ENCODE results near the gene ANKRD6.

Gene ANKRD6

DNA sequence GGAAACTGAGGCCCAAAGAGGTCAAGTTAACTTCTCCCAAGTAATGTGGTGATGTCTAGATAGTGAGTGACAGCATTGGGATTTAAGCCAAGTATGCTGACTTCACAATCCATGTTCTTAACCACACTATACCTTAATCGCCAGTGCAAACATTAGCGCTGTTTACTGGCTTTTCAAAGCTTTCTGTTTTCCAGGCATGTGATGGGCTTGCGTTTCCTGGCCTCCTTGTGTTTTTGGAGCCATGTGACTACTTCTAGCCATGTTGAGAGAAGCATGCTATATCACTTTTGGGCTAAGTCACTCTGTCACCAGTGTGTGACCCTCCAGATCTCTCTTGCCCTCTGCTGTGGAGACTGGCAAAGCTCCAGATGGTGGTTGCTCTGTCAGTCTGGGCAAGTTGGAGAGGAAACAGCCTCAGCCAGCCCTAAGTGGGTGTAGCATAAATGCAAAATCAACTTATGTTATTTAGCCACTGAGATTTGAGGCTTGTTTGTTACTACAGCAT, 76.9 kb downstream of the ANKRD6 start:
- no peak for DNase-seq (ENCODE audit: low read depth)

DNA sequence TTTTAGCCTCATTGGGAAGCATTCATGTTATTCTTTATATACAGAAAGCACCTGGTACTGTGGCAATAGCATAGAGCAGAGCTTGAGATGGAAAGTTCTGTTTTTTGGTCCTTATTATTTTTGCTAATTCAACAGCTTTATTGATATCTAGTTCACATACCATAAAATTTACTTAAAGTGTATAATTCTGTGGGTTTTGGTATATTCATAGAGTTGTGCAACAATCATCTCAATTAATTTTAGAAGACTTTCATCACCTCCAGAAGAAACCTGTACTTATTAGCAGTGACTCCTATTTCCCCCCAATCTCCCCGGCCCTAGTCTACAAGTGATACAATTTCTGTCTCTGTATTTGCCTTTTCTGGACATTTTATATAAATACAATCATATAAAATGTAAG, 77.4 kb downstream of the ANKRD6 start:
- no peak for DNase-seq (ENCODE audit: low read depth)

DNA sequence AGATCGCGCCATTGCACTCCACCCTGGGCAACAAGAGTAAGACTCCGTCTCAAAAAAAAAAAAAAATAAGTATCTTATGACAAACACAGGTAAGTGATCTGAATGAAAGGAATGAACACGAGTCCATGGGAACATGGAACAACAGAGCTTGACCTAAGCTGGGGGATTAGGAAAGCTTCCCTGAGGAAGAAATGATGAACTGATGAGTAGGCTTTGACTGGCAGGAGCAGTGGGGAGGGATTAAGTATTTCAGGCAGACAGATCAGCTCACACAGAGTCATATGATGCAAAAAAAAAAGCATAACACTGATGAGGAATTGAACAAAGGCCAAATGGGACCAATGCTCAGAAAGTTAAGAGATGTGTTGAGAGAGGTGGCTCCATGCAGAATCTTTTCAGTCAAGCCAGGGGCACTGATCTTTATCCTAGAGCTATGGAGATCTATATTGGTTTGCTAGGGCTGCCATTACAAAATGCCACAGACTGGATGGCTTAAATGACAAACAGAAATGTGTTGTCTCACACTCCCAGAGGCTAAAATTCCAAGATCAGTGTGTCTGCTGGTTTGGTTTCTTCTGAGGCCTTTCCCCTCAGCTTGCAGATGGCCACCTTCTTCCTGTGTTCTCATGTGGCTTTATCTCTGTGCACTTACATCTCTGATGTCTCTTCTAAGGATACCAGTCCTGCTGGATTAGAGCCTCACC, 85.6 kb downstream of the ANKRD6 start:
- DNase-seq (ENCODE audit: low read depth): no peak

DNA sequence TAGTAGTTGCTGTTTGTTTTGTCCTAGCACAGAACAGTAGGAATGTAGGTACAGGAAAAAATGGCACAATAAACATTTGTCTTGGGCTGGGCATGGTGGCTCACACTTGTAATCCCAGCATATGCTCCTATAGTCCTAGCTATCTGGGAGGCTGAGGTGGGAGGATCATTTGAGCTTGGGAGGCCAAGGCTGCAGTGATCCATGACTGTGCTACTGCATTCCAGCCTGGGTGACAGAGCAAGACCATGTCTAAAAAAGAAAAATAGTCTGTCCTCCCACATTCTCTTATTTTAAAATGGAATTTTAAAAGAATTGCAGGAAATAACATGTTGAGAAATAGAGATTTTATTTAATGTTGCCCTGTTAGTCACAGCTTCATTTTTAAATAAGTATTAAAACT, 87.8 kb downstream of the ANKRD6 start:
- no peak for DNase-seq (ENCODE audit: low read depth)

DNA sequence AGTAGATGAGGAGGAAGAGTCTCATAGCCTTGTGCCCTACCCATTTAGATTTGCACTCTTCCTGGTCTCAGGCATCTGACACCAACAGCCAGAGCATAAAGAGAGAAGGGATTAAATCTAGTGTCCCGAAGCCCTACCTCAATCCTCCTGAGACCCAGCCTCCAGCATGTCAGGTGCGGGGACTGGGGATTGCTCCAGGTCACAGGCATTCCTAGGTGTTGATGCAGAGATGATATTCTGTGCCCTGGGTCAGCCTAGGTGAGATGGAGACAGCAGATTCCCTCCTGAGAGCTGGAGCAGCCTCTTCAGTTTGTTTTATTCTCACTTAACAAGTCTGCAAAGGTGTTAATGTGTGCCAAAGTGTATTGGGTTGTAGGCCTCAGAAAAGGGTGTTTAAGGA, 89.8 kb downstream of the ANKRD6 start:
- DNase-seq (ENCODE audit: low read depth): no peak

DNA sequence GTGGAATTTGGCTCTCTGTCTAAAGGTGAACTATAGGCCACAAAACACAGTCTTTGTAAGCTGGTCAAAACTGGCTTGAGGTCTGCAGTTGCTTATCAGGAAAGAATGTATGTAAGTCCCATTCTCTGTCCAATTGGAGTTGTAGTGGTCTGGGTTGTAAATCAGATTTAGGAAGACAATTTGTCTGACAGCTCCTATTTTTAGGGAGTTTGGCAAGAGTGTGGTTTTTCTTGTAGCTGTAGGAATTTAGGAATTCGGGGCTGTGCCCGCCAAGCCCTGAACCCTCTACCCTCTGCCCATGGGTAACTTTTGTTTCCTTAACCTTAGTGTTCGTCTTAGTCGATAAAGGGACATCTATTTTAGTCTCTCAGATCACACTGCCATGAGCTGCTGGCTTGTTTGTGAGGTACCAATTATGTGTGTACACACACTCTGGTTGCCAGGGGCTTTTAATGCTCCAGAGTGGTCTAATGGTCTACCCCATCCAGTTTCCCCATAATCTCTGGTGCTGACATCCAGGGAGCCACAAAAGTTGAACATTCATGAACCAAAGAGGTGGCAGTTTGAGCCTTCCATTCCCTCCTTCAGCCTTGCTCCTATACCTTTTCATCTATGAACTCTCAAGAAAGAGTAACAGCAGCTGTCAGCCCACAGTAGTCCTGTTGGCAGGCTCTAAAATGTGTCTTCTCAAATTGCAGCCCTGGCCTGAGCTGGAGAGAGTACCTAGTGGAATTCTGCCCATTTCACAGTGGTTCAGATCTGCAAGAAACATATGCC, 93.0 kb downstream of the ANKRD6 start:
- DNase-seq (ENCODE audit: low read depth): no peak

DNA sequence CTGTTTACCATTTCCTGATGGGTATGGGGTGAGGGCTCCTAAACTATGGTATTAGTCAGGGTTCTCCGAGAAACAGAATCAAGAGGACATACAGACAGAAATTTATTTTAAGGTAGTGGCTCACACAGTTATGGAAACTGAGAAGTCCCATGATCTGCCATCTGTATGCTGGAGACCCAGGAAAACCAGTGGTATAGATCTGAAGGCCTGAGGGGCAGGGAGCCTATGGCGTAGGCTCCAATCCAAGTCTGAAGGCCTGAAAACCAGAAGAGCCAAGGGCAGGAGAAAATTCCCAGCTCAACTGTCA, 93.6 kb downstream of the ANKRD6 start:
- no peak for DNase-seq (ENCODE audit: low read depth)

DNA sequence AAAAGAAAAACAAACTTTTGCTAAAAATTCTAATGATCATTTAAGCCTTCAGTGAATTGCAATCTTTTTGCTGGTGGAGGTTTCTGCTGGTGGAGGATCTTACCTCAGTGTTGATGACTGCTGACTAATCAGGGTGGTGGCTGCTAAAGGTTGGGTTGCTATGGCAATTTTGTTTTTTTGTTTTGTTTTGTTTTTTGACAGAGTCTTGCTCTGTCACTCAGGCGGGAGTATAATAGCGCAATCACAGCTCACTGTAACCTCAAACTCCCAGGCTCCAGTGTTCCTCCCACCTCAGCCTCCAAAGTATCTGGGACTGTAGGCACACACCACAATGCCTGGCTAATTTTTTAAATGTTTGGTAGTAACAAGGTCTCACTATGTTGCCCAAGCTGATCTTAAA, 94.7 kb downstream of the ANKRD6 start:
- DNase-seq (ENCODE audit: low read depth): peak; percentile 2

DNA sequence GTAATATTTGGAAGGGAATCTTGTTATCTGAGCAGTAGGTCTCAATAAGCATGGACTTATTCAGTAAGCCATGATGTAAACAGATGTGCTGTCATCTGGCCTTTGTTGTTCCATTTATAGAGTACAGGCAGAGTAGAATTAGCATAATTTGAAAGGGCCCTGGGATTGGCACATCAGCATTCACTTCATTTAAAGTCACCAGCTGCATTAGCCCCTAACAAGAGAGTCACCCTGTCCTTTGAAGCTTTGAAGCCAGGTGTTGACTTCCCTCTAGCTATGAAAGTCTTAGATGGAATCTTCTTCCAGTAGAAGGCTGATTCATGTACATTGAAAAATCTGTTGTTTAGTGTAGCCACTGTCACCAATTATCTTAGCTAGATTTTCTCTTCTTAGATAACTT, 95.9 kb downstream of the ANKRD6 start:
- no peak for DNase-seq (ENCODE audit: low read depth)

DNA sequence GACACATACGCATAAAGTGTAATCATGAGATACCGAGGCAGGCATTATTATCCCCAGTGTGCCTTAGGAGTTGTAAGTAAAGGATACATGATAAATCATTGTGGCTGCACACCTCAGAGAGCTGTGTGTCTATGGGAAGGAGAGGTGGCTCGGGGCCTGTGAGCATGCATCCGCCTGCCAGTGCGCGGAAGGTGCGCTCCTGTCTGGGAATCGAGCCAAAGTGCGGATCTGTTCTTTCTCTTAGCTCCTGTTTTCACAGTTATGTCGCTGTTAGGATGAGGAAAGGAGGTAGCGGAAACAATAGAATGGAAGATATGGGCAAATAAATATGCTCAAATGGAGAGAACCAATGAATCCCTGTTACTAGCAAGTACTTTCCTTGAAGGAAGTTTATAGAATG, 98.0 kb downstream of the ANKRD6 start:
- no peak for DNase-seq (ENCODE audit: low read depth)

DNA sequence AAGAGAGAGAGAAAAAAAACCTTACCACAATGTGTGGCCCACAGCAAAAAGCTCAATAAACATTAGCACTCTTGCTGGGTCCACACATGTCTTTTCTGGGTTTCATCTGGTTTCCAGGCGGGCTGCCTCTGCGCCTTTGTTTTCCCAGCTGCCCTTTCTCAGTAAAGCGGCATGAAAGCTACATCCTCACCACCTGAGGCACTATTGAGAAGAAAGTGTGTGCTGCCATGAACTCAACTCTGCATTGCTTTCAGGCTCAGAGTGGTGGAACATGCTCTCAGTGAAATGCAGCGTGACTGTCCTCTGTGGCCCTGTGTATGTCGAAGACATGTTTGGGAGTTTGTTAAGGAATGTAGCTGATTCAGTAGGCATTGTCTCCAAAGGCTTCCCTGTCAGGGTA, 103.3 kb downstream of the ANKRD6 start:
- DNase-seq (ENCODE audit: low read depth): peak; percentile 2

DNA sequence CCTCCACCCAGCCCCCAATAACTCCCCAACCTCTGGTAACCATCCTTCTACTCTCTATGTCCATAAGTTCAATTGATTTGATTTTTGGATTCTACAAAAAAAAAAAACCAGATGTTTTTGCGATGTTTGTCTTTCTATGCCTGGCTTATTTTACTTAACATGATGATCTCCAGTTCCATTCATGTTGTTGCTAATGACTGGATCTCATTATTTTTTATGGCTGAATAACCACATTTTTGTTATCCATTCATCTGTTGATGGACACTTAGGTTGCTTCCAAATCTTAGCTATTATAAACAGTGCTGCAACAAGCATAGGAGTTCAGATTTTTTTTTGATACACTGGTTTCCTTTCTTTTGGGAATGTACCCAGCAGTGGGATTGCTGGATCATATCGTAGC, 106.8 kb downstream of the ANKRD6 start:
- no peak for DNase-seq (ENCODE audit: low read depth)

DNA sequence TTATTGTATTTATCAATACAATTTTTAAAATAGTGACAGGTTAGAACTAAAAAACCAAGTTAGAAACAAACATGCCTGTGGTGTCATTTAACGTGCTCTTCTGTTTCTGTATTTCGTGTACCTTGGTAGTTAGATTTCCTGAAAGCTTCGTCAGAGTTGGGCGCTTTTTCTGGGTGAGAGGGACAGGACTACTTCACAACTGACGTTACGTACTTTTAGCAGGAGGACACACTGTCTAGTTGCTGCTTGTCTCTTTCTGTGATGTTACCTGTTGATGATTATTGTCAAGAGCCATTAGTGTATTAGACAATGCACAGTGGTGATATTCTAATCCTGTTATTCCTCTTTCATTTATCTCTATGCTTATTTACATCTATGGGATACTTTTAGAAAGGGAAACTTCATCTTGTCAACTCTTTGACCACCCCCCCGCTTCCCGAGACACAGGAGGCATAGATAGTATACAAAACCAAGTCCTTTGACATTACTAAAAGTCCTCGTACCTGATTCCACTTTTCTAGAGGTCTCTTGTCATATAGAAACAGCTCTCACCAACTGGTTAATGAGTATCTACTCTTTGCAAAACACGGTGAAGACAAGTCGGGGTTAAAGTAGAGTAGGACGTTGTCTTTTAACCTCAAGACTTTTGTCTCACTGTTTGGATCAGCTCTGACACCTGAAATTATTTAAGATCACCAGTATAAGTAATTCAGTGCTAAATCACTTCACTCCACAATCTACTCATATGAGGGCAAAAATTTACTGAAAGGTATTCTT, 109.3 kb downstream of the ANKRD6 start:
- no peak for DNase-seq (ENCODE audit: low read depth)

DNA sequence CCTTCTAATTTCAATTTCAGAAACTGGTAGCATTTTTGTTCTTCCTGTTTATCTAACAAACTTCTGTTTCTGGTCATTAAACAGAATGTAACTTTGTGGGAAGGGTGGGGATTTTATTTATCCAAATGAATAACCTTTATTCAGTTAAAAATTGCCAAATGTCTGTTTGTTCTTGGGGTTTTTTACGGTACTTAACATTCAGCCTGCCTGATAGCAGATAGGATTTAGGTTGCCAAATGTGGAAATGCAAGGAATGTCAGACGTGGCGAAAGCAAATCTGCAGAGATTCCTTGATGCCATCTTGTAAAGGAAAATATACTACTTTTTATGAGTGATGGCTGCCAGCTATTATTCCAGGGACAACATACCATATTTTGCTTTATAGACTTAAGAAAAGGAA, 109.9 kb downstream of the ANKRD6 start:
- no peak for DNase-seq (ENCODE audit: low read depth)

DNA sequence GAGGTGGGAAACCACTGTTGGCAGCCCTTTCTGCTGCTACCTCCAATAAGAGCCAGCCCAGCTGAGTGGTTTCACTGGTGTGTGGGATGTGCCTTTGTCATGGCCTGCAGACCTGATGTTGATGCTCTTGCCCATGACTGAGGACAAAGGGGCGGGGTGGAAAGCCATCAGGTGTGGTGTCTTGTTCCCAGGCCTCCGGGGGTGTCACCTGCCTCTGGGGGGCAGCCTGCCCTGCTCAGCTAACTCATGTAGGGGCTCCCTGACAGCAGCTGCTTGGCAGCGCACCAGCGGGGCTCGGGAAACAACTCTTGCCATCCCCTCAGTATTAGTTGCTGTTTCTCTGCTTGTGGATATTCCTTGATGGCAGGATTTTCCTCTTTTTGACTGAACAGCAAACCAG, 114.3 kb downstream of the ANKRD6 start:
- DNase-seq (ENCODE audit: low read depth): no peak

DNA sequence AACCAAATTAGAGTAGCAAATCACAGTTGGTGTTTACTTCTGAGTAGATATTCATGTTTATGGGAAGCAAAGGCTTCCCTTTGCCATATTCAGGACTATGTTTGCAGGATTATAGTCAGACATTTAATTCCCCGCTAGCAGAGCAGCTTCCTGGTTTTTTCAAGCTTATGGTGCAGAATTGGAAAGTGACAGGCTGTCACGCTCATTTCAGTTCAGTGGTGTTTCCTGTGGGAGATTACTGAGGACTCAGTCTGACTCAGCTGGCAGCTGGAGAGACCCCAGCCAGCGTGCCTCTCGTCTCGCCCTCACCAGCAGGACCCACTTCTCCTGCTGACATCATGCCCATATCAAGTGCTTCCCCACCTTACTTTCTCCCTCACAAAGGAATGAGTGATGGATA, 120.5 kb downstream of the ANKRD6 start:
- no peak for DNase-seq (ENCODE audit: low read depth)

DNA sequence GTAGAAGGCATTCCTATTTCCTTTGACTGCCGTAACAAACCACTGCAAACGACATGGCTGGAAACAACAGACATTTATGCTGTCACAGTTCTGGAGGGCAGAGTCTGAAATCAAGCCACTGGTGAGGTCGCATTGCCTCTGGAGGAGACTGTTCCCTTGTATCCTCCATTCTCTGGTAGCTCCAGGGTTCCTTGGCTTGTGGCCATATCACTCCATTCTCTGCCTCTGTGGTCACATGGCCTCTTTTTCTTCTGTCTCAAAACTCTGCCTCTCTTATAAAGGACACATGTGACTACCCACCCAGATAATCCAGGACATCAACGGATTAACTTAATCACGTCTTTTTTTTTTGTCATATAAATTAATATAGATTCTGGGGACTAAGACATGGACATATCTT, 121.2 kb downstream of the ANKRD6 start:
- DNase-seq (ENCODE audit: low read depth): no peak

DNA sequence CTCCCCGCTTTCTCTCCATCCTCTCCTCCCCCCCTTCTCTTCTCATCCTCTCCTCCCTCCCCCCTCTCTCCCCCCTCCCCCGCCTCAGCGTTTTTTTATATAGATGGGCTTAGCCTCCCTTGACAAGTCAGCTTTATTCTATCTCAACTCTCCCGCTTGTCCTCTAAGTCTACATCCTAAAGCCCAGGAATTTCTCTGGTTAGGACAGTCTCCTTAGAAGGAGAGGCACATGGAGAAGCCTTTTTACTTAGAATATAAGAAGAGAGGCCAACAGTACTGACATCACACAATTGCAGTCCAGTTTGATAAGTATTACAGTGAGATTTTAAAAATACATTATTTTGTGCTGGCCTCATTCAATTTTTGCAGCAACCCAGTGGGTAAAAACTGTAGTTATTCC, 122.1 kb downstream of the ANKRD6 start:
- DNase-seq (ENCODE audit: low read depth): no peak

DNA sequence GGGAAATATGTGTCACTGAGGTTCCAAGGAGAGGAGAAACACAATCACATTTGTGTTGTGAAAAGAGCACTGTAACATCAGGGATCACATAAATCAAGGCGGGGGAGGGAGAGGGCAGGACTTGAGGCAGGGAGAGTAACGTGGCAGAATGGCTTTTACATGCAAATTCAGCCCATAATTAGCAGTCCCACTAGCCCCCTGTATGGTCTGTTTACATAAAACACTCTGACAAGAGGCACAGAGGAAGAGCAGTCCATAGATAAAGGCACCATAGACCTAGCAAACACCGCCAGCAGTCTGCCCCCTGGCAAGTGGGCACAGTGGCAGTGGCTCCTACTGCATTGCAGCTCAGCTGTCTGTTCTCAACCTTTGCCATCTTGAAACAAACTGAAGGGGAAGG, 122.9 kb downstream of the ANKRD6 start:
- no peak for DNase-seq (ENCODE audit: low read depth)

DNA sequence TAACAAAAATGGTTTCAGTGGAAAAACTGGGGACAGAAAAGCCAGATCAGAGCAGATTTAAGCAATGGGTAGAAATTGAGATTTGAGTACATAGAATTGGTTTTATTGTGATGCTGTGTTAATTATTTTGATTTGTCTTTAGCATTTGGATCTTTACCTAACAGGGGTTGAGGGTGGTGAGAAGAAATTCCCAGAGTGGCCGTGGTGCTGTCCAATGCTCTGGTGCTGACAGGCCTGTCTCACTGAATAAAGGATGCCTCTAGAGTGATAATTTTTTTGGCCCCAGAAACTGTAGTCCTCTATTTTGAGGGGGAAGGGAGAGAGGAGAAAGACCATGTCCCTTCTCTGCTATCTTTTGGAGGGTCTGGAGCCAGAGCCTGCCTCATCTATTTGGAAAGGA, 126.5 kb downstream of the ANKRD6 start:
- no peak for DNase-seq (ENCODE audit: low read depth)

DNA sequence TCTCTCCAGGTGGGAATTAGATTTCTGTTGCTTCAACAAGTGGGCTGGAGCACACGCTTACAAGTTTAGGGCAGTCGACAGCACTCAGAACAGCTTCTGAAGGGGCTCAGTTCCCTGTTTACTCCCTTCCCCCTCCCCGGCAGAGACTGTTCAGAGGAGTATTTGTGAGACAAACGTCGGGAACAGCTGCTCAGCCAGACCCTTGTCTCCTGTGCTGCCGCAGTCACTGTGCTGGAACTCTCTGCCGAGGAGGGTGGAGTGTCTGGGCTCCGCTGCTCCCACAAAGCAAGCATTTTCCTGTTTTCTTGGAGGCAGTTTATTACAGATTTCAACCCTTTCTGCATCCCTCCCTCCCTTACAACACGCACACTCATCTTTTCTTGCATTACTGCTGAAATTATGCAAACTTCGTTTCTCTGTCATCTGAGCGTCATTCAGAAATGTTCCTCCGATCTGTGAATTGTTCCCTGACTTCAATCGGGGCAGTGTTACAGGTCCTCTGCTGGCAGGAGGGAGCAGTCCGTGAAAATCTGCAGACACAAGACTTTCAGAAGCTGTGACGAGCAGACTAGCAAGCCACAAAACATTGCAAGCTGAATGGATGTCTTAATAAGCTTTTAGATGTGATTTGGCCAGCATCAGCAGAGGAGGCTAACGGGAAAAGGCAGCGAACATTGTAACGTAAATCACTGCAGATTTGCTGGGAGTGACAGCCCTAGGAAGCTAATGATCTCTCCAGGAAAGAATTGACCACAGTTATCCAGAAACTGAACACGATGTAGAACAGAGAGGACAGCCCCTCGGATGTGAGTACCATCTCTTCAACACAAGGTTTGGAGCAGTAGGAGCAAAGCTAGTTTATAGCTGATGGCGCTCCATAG, 129.4 kb downstream of the ANKRD6 start:
- no peak for DNase-seq (ENCODE audit: low read depth)

DNA sequence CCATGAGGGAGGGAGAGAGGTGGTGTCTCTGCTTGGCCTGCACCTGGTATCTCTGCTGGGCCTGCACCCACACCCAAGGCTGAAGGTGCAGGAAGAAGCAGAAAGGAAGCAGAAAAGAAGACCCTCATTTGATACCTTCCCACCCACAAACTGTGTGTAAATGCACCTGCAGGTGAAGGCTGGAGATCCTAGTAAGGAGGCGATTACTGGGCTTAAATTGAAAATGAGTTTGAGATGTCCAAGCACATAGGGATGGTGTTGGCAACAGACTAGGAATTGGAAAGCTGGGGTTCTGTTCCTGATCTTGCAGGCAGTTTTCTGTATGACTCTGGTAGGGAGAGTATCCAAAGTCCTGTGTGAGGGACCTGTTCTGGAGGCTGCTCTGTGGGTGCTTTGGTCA, 130.9 kb downstream of the ANKRD6 start:
- no peak for DNase-seq (ENCODE audit: low read depth)

Data from ELR (cell line).